D721Med (cell line): Measurements from ENCODE around the gene CACNB3.
"Not testable (repeated sequence)": the region's sequence is repeated elsewhere in the genome, so short reads cannot be mapped to it uniquely, and the experiment has no call there.

ENCODE experiments used
- DNase-seq: peaks from one replicate; pipeline ENCODE4 v3.0.0; 2011; ENCODE audit warnings: low spot score; ENCODE audit not compliant: insufficient read length
- FAIRE-seq: peaks from 2 replicates; lab custom pipeline; 2011; peaks lifted over from hg19 to GRCh38; lab: Jason Lieb, UNC
- CTCF ChIP-seq: IDR thresholded peaks from 2 replicates; pipeline ENCODE4 v1.5.1; 2012; ENCODE audit warnings: mild to moderate bottlenecking, control low read depth; ENCODE audit not compliant: insufficient read depth; ENCODE audit errors: missing control alignments

CACNB3 gene

GRCh38 chr12:48827026-48827425, 8.7 kb downstream of the CACNB3 start:
- DNase-seq (no peak), FAIRE-seq (no peak)
- TF ChIP-seq CTCF, result no peak

- DNase-seq, result no peak
- FAIRE-seq, result no peak
- no peak for TF ChIP-seq CTCF
Measured at GRCh38 chr12:48827513-48828096, 9.3 kb downstream of the CACNB3 start.

- no peak for TF ChIP-seq CTCF
- DNase-seq (no peak), FAIRE-seq (no peak)
Measured at GRCh38 chr12:48828293-48828692, 10.0 kb downstream of the CACNB3 start.

- TF ChIP-seq CTCF, result no peak
- no peak for DNase-seq
- no peak for FAIRE-seq
Measured at GRCh38 chr12:48828841-48829575, 10.7 kb downstream of the CACNB3 start.

GRCh38 chr12:48831257-48831656, 13.0 kb downstream of the CACNB3 start:
- TF ChIP-seq CTCF, result no peak
- DNase-seq (no peak), FAIRE-seq (no peak)

- TF ChIP-seq CTCF, result no peak
- DNase-seq (no peak), FAIRE-seq (no peak)
Measured at GRCh38 chr12:48832321-48833060, 14.2 kb downstream of the CACNB3 start.

GRCh38 chr12:48838048-48838447, 19.8 kb downstream of the CACNB3 start:
- FAIRE-seq, result no peak
- DNase-seq, result no peak
- TF ChIP-seq CTCF, result no peak

GRCh38 chr12:48842021-48842420, 23.7 kb downstream of the CACNB3 start:
- FAIRE-seq, DNase-seq: not testable (repeated sequence)
